Thoracic aorta (tissue), 2 donors: ENCODE data around the gene PRTG. TPM values are rescaled to one million over a fixed set of nuclear protein-coding genes. Genes with fewer than 3 reads are reported as not detected.

Source experiments
- ATAC-seq: fragments of 150-250 bp; one replicate; pipeline ENCODE4 v1.8.0; 2017; ENCODE audit warnings: low read depth; ENCODE audit not compliant: insufficient number of reproducible peaks, low FRiP score
- DNase-seq: peaks from one replicate; pipeline ENCODE4 v3.0.0-alpha.2; 2020; ENCODE audit warnings: low spot score
- H3K27ac ChIP-seq, 2 donors: fragments of 200-600 bp; sonication (generic); 1 replicate in 1 of 2; 2 replicates in 1 of 2; pipeline ENCODE4 v1.5.1; 2016; ENCODE audit warnings: mild to moderate bottlenecking in 2 of 2, moderate library complexity in 2 of 2
- H3K27me3 ChIP-seq: fragments of 200-600 bp; sonication (generic); replicated peaks from 2 replicates; pipeline ENCODE4 v1.6.0; 2016; ENCODE audit warnings: mild to moderate bottlenecking; ENCODE audit not compliant: insufficient read depth
- H3K36me3 ChIP-seq: fragments of 200-600 bp; sonication (generic); one replicate; pipeline ENCODE4 v1.5.1; 2016
- H3K4me1 ChIP-seq, 2 donors: fragments of 200-600 bp; sonication (generic); 1 replicate in 1 of 2; 2 replicates in 1 of 2; pipeline versions ENCODE4 v1.5.1 to v1.6.0; 2016; ENCODE audit warnings: low read depth in 2 of 2, mild to moderate bottlenecking in 1 of 2; ENCODE audit not compliant: control insufficient read depth in 1 of 2
- H3K4me3 ChIP-seq: fragments of 200-600 bp; sonication (generic); 2 replicates; pipeline ENCODE4 v1.5.1; 2016; ENCODE audit warnings: mild to moderate bottlenecking
- H3K9me3 ChIP-seq: fragments of 200-600 bp; sonication (generic); 2 replicates; pipeline ENCODE4 v1.5.1; 2016
- total RNA-seq, 2 donors: library from RNA; depleted of rRNA; stranded (reverse); fragments of >200 nt; gene quantifications; one replicate each; pipeline versions ENCODE4 v1.1.0 to v1.2.3, GENCODE V29; 2016
- TF ChIP-seq, protein P1 (sequence below): fragments of 200-600 bp; sonication (generic); IDR thresholded peaks from one replicate; pipeline ENCODE4 v1.5.1; 2019; ENCODE audit warnings: antibody characterized with exemption

The PRTG gene
- total RNA-seq, 2 donors from 2014 or later = 0.41 to 3.0 TPM

DNA sequence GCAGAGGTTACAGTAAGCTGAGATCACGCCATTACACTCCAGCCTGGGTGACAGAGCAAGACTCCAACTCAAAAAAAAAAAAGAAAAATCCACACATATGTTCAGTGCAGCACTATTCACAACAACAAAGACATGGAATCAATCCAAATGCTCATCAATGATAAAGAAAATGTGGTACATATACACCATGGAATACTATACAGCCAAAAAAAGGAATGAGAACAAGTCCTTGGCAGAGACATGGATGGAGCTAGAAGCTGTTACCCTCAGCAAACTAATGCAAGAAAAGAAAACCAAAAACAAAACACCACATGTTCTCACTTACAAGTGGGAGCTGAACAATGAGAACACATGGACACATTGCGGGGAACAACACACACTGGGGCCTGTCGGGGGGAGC lies 180.4 kb downstream of the PRTG start:
- no peak overlapping the region for H3K4me3 ChIP-seq
- ATAC-seq = no peak
- H3K4me1 ChIP-seq = no peaks in the 10 kb centered on the region
- H3K27ac ChIP-seq = no peak overlapping the region
- no peak for DNase-seq
- H3K27me3 ChIP-seq = no peaks in the 10 kb centered on the region
- no peaks in the 10 kb centered on the region for H3K36me3 ChIP-seq
- TF ChIP-seq, protein P1, sequence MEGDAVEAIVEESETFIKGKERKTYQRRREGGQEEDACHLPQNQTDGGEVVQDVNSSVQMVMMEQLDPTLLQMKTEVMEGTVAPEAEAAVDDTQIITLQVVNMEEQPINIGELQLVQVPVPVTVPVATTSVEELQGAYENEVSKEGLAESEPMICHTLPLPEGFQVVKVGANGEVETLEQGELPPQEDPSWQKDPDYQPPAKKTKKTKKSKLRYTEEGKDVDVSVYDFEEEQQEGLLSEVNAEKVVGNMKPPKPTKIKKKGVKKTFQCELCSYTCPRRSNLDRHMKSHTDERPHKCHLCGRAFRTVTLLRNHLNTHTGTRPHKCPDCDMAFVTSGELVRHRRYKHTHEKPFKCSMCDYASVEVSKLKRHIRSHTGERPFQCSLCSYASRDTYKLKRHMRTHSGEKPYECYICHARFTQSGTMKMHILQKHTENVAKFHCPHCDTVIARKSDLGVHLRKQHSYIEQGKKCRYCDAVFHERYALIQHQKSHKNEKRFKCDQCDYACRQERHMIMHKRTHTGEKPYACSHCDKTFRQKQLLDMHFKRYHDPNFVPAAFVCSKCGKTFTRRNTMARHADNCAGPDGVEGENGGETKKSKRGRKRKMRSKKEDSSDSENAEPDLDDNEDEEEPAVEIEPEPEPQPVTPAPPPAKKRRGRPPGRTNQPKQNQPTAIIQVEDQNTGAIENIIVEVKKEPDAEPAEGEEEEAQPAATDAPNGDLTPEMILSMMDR = no peak
- H3K9me3 ChIP-seq = no peaks in the 10 kb centered on the region

Other genes with a start within 250 kb of the PRTG start
- gene DNAAF4, start 234.9 kb downstream of the PRTG start, total RNA-seq = 1 to 10 TPM; 1.8 to 2.2 TPM
- gene PYGO1, start 154.8 kb downstream of the PRTG start, total RNA-seq = 10 to 100 TPM in 1 of 2 donors, 1 to 10 TPM in 1; 7.4 to 14.0 TPM